NCI-H82 treated with DMSO at 0.1 percent for 48 hours (cell line): ENCODE results near the gene GTF2IRD1.
"Not testable (repeated sequence)": the region's sequence is repeated elsewhere in the genome, so short reads cannot be mapped to it uniquely, and the experiment has no call there.

Source experiments
- DNase-seq: peaks from one replicate; lab custom pipeline; 2025; ENCODE audit not compliant: unreplicated experiment; lab: John Stamatoyannopoulos, UW

Gene GTF2IRD1

GRCh38 chr7:74544706-74545469 lies 91.2 kb downstream of the GTF2IRD1 start:
- peak; percentile 8 for DNase-seq

- no peak for DNase-seq
Observed at GRCh38 chr7:74545921-74546320, 92.2 kb downstream of the GTF2IRD1 start.

- not testable (repeated sequence) for DNase-seq
Observed at GRCh38 chr7:74553596-74554012, 99.9 kb downstream of the GTF2IRD1 start.

GRCh38 chr7:74554178-74554577 lies 100.5 kb downstream of the GTF2IRD1 start:
- DNase-seq = no peak

GRCh38 chr7:74560086-74560719 lies 106.5 kb downstream of the GTF2IRD1 start:
- DNase-seq = no peak

GRCh38 chr7:74561898-74562613 lies 108.3 kb downstream of the GTF2IRD1 start:
- DNase-seq = no peak

GRCh38 chr7:74563639-74564038 lies 109.9 kb downstream of the GTF2IRD1 start:
- DNase-seq = not testable (repeated sequence)

GRCh38 chr7:74567318-74567668 lies 113.6 kb downstream of the GTF2IRD1 start:
- no peak for DNase-seq

- no peak for DNase-seq
Observed at GRCh38 chr7:74568658-74569057, 115.0 kb downstream of the GTF2IRD1 start.

- no peak for DNase-seq
Observed at GRCh38 chr7:74569501-74570075, 115.9 kb downstream of the GTF2IRD1 start.

- DNase-seq = no peak
Observed at GRCh38 chr7:74570533-74571156, 116.9 kb downstream of the GTF2IRD1 start.

- DNase-seq = no peak
Observed at GRCh38 chr7:74572301-74572979, 118.7 kb downstream of the GTF2IRD1 start.

- DNase-seq = no peak
Observed at GRCh38 chr7:74573512-74573911, 119.8 kb downstream of the GTF2IRD1 start.

GRCh38 chr7:74575083-74575784 lies 121.5 kb downstream of the GTF2IRD1 start:
- no peak for DNase-seq

- no peak for DNase-seq
Observed at GRCh38 chr7:74575811-74576210, 122.1 kb downstream of the GTF2IRD1 start.

GRCh38 chr7:74579800-74580685 lies 126.3 kb downstream of the GTF2IRD1 start:
- no peak for DNase-seq

- DNase-seq = no peak
Observed at GRCh38 chr7:74581916-74582440, 128.3 kb downstream of the GTF2IRD1 start.

GRCh38 chr7:74582447-74583039 lies 128.8 kb downstream of the GTF2IRD1 start:
- DNase-seq = no peak
